ENCODE results near the gene MRPS22.

DNA sequence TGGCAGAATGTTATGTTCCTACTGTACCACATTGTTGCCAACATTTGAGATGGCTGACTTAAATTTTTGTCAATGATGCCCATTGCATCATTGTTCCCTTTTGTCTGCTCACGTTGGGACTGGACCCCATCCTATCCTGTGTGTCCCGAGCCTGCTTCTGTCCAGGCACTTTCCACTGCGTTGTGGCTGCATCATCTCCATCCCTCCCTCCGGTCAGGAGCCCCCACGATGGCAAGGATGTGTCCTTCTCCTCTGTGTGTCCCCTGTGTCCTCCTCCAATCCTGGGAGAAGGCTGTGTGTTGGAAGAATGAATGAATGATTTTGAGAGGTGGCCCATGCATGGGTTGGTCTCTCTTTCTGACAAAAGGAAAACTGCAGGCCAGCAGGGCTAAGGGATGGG, 19.4 kb upstream of the MRPS22 start:
- TF ChIP-seq SPI1 (IDR thresholded peaks at IDR 0.05; ENCODE audit: borderline replicate concordance, low read depth, low read length) (no peak), HDAC6 (IDR thresholded peaks at IDR 0.05; ENCODE audit: low read depth, low read length) (no peak), POLR2AphosphoS5 (IDR thresholded peaks at IDR 0.05; ENCODE audit: control insufficient read depth, insufficient read depth, low read depth, low read length) (no peak)
- TF ChIP-seq, protein P1, sequence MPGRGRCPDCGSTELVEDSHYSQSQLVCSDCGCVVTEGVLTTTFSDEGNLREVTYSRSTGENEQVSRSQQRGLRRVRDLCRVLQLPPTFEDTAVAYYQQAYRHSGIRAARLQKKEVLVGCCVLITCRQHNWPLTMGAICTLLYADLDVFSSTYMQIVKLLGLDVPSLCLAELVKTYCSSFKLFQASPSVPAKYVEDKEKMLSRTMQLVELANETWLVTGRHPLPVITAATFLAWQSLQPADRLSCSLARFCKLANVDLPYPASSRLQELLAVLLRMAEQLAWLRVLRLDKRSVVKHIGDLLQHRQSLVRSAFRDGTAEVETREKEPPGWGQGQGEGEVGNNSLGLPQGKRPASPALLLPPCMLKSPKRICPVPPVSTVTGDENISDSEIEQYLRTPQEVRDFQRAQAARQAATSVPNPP (IDR thresholded peaks at IDR 0.05; ENCODE audit: borderline replicate concordance, insufficient read depth, insufficient read length), result no peak
